Trophoblast cell (in vitro differentiated cells and primary cell): Measurements from ENCODE around the gene RPS24.
A peak's percentile ranks its signal among the peaks of the same experiment; 100 is the strongest.
"Not testable (repeated sequence)": the region's sequence is repeated elsewhere in the genome, so short reads cannot be mapped to it uniquely, and the experiment has no call there.

ENCODE experiments used
- DNase-seq, 2 donors: peaks; one replicate each; pipeline ENCODE4 v3.0.0-alpha.2; 2016
- H2AFZ ChIP-seq: 2 replicates; pipeline ENCODE4 v1.6.1; 2013; ENCODE audit warnings: low read length, moderate library complexity, mild to moderate bottlenecking; ENCODE audit not compliant: insufficient read depth, poor library complexity
- H2AK5ac ChIP-seq: 2 replicates; pipeline ENCODE4 v1.6.1; 2013; ENCODE audit warnings: mild to moderate bottlenecking, low read length
- H2BK120ac ChIP-seq: 2 replicates; pipeline ENCODE4 v1.6.1; 2013; ENCODE audit warnings: low read length, mild to moderate bottlenecking, moderate library complexity; ENCODE audit not compliant: insufficient read depth, poor library complexity
- H2BK12ac ChIP-seq: 2 replicates; pipeline ENCODE4 v1.6.1; 2013; ENCODE audit warnings: mild to moderate bottlenecking, low read length, moderate library complexity
- H2BK5ac ChIP-seq: 2 replicates; pipeline ENCODE4 v1.6.1; 2013; ENCODE audit warnings: low read length, low read depth, moderate library complexity, mild to moderate bottlenecking; ENCODE audit not compliant: poor library complexity
- H3K14ac ChIP-seq: 2 replicates; pipeline ENCODE4 v1.6.1; 2013; ENCODE audit warnings: mild to moderate bottlenecking, low read length
- H3K18ac ChIP-seq: 2 replicates; pipeline ENCODE4 v1.6.1; 2013; ENCODE audit warnings: mild to moderate bottlenecking, low read length
- H3K23ac ChIP-seq: 2 replicates; pipeline ENCODE4 v1.6.1; 2013; ENCODE audit warnings: low read length
- H3K27ac ChIP-seq: 2 replicates; pipeline ENCODE4 v1.5.1; 2013; ENCODE audit warnings: low read depth, mild to moderate bottlenecking, inconsistent platforms, low read length, moderate library complexity
- H3K27me3 ChIP-seq: 2 replicates; pipeline ENCODE4 v1.6.1; 2013; ENCODE audit warnings: inconsistent platforms, mild to moderate bottlenecking, low read length, moderate library complexity; ENCODE audit not compliant: insufficient read depth
- H3K36me3 ChIP-seq, 2 experiments: 1 replicate in 1 of 2; 2 replicates in 1 of 2; pipeline ENCODE4 v1.6.1; 2013; ENCODE audit warnings: low read length in 2 of 2, mild to moderate bottlenecking in 2 of 2, moderate library complexity in 1 of 2; ENCODE audit not compliant: insufficient read depth in 2 of 2, control insufficient read depth in 1 of 2
- H3K4ac ChIP-seq: 2 replicates; pipeline ENCODE4 v1.6.1; 2013; ENCODE audit warnings: low read depth, mild to moderate bottlenecking, low read length, moderate library complexity
- H3K4me1 ChIP-seq, 2 experiments: 1 replicate in 1 of 2; 2 replicates in 1 of 2; pipeline ENCODE4 v1.6.1; 2013; ENCODE audit warnings: low read length in 2 of 2, mild to moderate bottlenecking in 2 of 2, moderate library complexity in 1 of 2; ENCODE audit not compliant: insufficient read depth in 2 of 2, control insufficient read depth in 1 of 2
- H3K4me2 ChIP-seq: 2 replicates; pipeline ENCODE4 v1.6.1; 2013; ENCODE audit warnings: inconsistent platforms, mild to moderate bottlenecking, low read length, moderate library complexity
- H3K4me3 ChIP-seq: 2 replicates; pipeline ENCODE4 v1.5.1; 2013; ENCODE audit warnings: mild to moderate bottlenecking, low read depth, low read length, inconsistent platforms
- H3K79me1 ChIP-seq: one replicate; pipeline ENCODE4 v1.6.1; 2013; ENCODE audit warnings: low read length
- H3K79me2 ChIP-seq: 2 replicates; pipeline ENCODE4 v1.6.1; 2013; ENCODE audit warnings: low read length, mild to moderate bottlenecking; ENCODE audit not compliant: control insufficient read depth, insufficient read depth, poor library complexity
- H3K9ac ChIP-seq: 2 replicates; pipeline ENCODE4 v1.6.1; 2013; ENCODE audit warnings: mild to moderate bottlenecking, low read length
- H3K9me3 ChIP-seq: 2 replicates; pipeline ENCODE4 v1.6.1; 2013; ENCODE audit warnings: low read depth, mild to moderate bottlenecking, control low read depth, inconsistent platforms, low read length; ENCODE audit not compliant: insufficient read depth
- H4K12ac ChIP-seq: 2 replicates; pipeline ENCODE4 v1.6.1; 2013; ENCODE audit warnings: low read depth, mild to moderate bottlenecking, low read length, moderate library complexity
- H4K8ac ChIP-seq: 2 replicates; pipeline ENCODE4 v1.6.1; 2013; ENCODE audit warnings: low read depth, mild to moderate bottlenecking, low read length, moderate library complexity
- H4K91ac ChIP-seq: one replicate; pipeline ENCODE4 v1.6.1; 2013; ENCODE audit warnings: low read depth, mild to moderate bottlenecking, low read length, moderate library complexity
- WGBS: extraction: QIAGEN DNeasy Blood & Tissue Kit; methylation state at CpG from one replicate; pipeline ENCODE4 v1.1.7; 2013; ENCODE audit warnings: missing lambda C conversion rate; ENCODE audit not compliant: insufficient read length, insufficient coverage; ENCODE audit errors: extremely low coverage; 5-methylcytosine and 5-hydroxymethylcytosine counted together

The RPS24 gene

GRCh38 chr10:77993620-77994019 lies 40.0 kb upstream of the RPS24 start:
- no peak overlapping the region for H3K4me2 ChIP-seq
- H3K4me1 ChIP-seq = no peaks in the 10 kb centered on the region
- H2BK5ac ChIP-seq = no peak overlapping the region
- no peaks in the 10 kb centered on the region for H3K27me3 ChIP-seq
- H3K9me3 ChIP-seq = no peaks in the 10 kb centered on the region
- no peak for DNase-seq
- H3K4me3 ChIP-seq = no peak overlapping the region
- no peak overlapping the region for H3K27ac ChIP-seq
- no peaks in the 10 kb centered on the region for H3K79me2 ChIP-seq
- no peak overlapping the region for H3K14ac ChIP-seq
- no peak overlapping the region for H2AK5ac ChIP-seq
- no peak overlapping the region for H4K8ac ChIP-seq
- H2BK120ac ChIP-seq = no peak overlapping the region
- no peak overlapping the region for H3K4ac ChIP-seq
- H2AFZ ChIP-seq = no peak overlapping the region
- no CpG with 5 or more reads among the region's 3 CpGs for WGBS
- H3K79me1 ChIP-seq = no peaks in the 10 kb centered on the region
- no peak overlapping the region for H3K9ac ChIP-seq
- no peak overlapping the region for H4K12ac ChIP-seq
- H3K36me3 ChIP-seq = peaks cover 18 to 21% of the 10 kb centered on the region in 2 experiments
- no peak overlapping the region for H3K18ac ChIP-seq
- H2BK12ac ChIP-seq = no peak overlapping the region
- no peak overlapping the region for H4K91ac ChIP-seq
- no peak overlapping the region for H3K23ac ChIP-seq

DNA sequence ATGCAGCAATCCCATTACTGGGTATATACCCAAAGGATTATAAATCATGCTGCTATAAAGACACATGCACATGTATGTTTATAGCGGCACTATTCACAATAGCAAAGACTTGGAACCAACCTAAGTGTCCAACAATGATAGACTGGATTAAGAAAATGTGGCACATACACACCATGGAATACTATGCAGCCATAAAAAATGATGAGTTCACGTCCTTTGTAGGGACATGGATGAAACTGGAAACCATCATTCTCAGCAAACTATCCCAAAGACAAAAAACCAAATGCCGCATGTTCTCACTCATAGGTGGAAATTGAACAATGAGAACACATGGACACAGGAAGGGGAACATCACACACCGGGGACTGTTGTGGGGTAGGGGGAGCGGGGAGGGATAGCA lies 34.9 kb upstream of the RPS24 start:
- H3K4me3 ChIP-seq = not testable (repeated sequence)

GRCh38 chr10:78000206-78000605 lies 33.5 kb upstream of the RPS24 start:
- Histone ChIP-seq H2AFZ (no peak overlapping the region), H3K79me1 (no peaks in the 10 kb centered on the region), H4K8ac (no peak overlapping the region), H2AK5ac (no peak overlapping the region), H2BK12ac (no peak overlapping the region), H3K18ac (no peak overlapping the region), H3K9me3 (no peaks in the 10 kb centered on the region), H3K27ac (no peak overlapping the region), H3K9ac (no peak overlapping the region), H3K4me1 (no peaks in the 10 kb centered on the region), H2BK5ac (no peak overlapping the region), H4K91ac (no peak overlapping the region), H3K14ac (no peak overlapping the region), H3K4me3 (no peak overlapping the region), H3K23ac (no peak overlapping the region), H4K12ac (no peak overlapping the region), H3K36me3 (peaks cover 37 to 42% of the 10 kb centered on the region in 2 experiments), H3K27me3 (no peaks in the 10 kb centered on the region), H3K79me2 (no peaks in the 10 kb centered on the region), H3K4ac (no peak overlapping the region), H3K4me2 (no peak overlapping the region), H2BK120ac (no peak overlapping the region)
- no peak for DNase-seq

More for the DNA sequence above, 34.9 kb upstream of the RPS24 start:
- no CpG with 5 or more reads among the region's 5 CpGs for whole genome bisulfite sequencing
- H2BK5ac ChIP-seq, H2AK5ac ChIP-seq, H3K4me2 ChIP-seq, H3K27me3 ChIP-seq, DNase-seq, H3K27ac ChIP-seq, H2BK12ac ChIP-seq, H2AFZ ChIP-seq, H3K4me1 ChIP-seq, H3K18ac ChIP-seq, H3K79me2 ChIP-seq, H3K14ac ChIP-seq, H3K4ac ChIP-seq, H3K79me1 ChIP-seq, H4K91ac ChIP-seq, H4K8ac ChIP-seq, H4K12ac ChIP-seq, H2BK120ac ChIP-seq, H3K23ac ChIP-seq, H3K9me3 ChIP-seq, H3K9ac ChIP-seq: not testable (repeated sequence)
- H3K36me3 ChIP-seq = peaks cover 25 to 33% of the 10 kb centered on the region in 2 experiments

- H2BK5ac ChIP-seq = no peak overlapping the region
- no peak overlapping the region for H3K18ac ChIP-seq
- no CpG with 5 or more reads among the region's 6 CpGs for WGBS
- H4K91ac ChIP-seq = no peak overlapping the region
- no peaks in the 10 kb centered on the region for H3K79me2 ChIP-seq
- no peak overlapping the region for H3K4me3 ChIP-seq
- H3K27ac ChIP-seq = no peak overlapping the region
- H2BK12ac ChIP-seq = no peak overlapping the region
- H3K4me2 ChIP-seq = no peak overlapping the region
- DNase-seq = no peak
- peak overlapping the region; percentile 69 for H3K23ac ChIP-seq
- H3K14ac ChIP-seq = no peak overlapping the region
- H2AK5ac ChIP-seq = no peak overlapping the region
- H3K4me1 ChIP-seq = no peaks in the 10 kb centered on the region
- no peaks in the 10 kb centered on the region for H3K9me3 ChIP-seq
- H4K8ac ChIP-seq = no peak overlapping the region
- peaks cover 38 to 46% of the 10 kb centered on the region in 2 experiments for H3K36me3 ChIP-seq
- H3K4ac ChIP-seq = no peak overlapping the region
- no peak overlapping the region for H3K9ac ChIP-seq
- H2AFZ ChIP-seq = no peak overlapping the region
- no peak overlapping the region for H4K12ac ChIP-seq
- H3K79me1 ChIP-seq = no peaks in the 10 kb centered on the region
- no peak overlapping the region for H2BK120ac ChIP-seq
- H3K27me3 ChIP-seq = no peaks in the 10 kb centered on the region
Observed at GRCh38 chr10:78000956-78001472, 32.6 kb upstream of the RPS24 start.
